Activated naive CD8-positive, alpha-beta T cell treated with anti-CD3 and anti-CD28 coated beads for 36 hours (primary cell): ENCODE results near the gene EPB41L4A. TPM values are rescaled to one million over a fixed set of nuclear protein-coding genes. Genes with fewer than 3 reads are reported as not detected.
"Not testable (repeated sequence)": the region's sequence is repeated elsewhere in the genome, so short reads cannot be mapped to it uniquely, and the experiment has no call there.

Experiments
- DNase-seq: peaks from one replicate; pipeline ENCODE4 v3.0.0; 2021
- H3K27ac Mint-ChIP-seq: one replicate; pipeline ENCODE4 v1.8.0; 2022; ENCODE audit warnings: mild to moderate bottlenecking, moderate library complexity, mixed read lengths
- H3K27me3 Mint-ChIP-seq: one replicate; pipeline ENCODE4 v1.8.0; 2022; ENCODE audit warnings: mild to moderate bottlenecking, mixed read lengths
- H3K36me3 Mint-ChIP-seq: one replicate; pipeline ENCODE4 v1.8.0; 2021; ENCODE audit warnings: mild to moderate bottlenecking, mixed read lengths
- H3K4me1 Mint-ChIP-seq: one replicate; pipeline ENCODE4 v1.8.0; 2021; ENCODE audit warnings: mixed read lengths
- H3K4me3 Mint-ChIP-seq: one replicate; pipeline ENCODE4 v1.8.0; 2022; ENCODE audit warnings: mild to moderate bottlenecking, moderate library complexity, mixed read lengths
- H3K9me3 Mint-ChIP-seq: one replicate; pipeline ENCODE4 v1.8.0; 2022; ENCODE audit warnings: mixed read lengths
- total RNA-seq, 2 experiments: library from RNA; stranded (reverse); gene quantifications; one replicate each; pipeline ENCODE4 v1.2.3, GENCODE V29; 2021

Gene EPB41L4A
- total RNA-seq, 2 experiments from 2014 or later = 0.06 TPM; not detected in 1

DNA sequence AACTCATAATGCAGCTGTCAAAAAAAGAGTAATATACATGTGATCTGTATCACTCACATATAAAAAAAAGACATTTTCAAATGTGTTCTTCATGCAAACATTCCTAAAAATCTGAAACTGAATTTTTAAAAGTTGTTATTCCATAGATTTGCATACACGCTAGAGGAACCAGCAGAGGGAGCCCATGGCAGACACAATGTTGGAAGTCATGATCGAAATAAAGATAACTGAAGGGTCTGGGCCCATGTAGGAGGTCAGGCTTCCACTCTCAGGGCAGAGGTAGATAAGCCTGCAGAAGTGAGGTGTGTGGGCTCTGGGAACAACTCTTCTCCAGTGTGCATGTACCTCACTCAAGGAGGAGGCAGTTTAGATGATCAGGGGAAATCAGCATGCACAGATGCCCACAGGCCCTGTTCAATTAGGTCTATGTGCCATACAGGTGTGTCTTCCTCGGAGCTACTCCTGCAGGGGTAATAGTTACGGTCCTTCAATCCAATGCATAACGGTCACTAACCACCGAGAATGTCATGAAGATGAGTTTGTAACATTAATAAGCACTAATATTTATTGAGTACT, 208.6 kb downstream of the EPB41L4A start:
- Mint-ChIP-seq H3K4me3 (no peak overlapping the region), H3K4me1 (peaks cover 3% of the 10 kb centered on the region), H3K27me3 (peaks cover 28% of the 10 kb centered on the region), H3K9me3 (no peaks in the 10 kb centered on the region), H3K27ac (no peak overlapping the region), H3K36me3 (no peaks in the 10 kb centered on the region)
- DNase-seq = peak; percentile 4

DNA sequence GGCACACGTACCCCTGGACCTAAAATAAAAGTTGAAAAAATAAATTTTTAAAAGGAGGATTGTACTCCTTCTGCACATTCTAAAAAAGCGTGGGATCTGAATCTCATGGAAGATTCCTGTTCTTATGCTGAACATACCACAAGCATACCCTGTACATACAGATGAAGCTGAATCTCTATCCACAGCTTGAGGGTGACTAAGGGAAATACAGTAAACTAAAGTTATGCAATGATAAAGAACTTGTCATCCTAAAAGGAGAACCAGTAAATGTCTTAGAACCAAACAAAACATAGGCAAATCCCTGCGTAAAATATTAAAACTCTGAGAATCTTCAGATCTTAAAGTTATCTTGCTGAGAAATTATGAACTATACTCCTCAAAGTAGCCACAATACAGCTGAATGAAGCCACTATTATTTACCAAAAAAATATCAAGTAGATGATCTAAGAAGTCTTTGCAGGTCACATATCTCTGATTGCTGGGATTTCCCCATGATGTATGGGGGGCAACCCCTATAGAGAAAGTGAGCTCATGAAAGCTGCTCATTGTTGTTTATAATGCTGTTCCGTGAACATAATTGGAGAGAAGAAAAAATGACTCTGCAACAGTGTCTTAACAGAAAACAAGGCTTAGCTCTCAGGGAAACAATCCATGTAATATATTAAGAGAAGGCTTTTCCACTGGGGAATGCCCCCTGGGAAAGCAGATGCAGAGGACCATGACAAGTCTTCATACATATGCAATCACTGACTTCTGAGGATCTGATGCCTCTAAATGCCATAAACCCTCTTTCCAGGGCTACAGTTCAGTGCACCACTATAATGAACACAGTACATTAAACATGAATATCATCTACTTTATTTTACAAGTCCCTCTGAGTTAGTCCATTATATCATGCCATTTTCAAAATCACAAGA, 210.1 kb downstream of the EPB41L4A start:
- Mint-ChIP-seq H3K27me3 (peaks cover 33% of the 10 kb centered on the region), H3K36me3 (no peaks in the 10 kb centered on the region), H3K4me3 (no peak overlapping the region), H3K9me3 (no peaks in the 10 kb centered on the region), H3K4me1 (peaks cover 3% of the 10 kb centered on the region), H3K27ac (no peak overlapping the region)
- DNase-seq = peak; percentile 4

DNA sequence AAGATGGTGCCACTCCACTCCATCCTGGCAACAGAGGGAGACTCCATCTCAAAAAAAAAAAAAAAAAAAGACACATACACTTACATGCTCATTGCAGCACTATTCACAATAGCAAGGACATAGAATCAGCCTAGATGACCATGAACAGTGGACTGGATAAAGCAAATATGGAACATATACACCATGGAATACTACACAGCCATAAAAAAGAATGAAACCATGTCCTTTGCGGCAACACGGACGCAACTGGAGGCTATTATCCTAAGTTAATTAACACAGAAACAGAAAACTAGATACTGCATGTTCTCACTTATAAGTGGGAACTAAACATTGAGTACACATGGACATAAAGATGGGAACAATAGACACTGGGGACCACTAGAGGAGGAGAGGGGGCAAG, 210.9 kb downstream of the EPB41L4A start:
- not testable (repeated sequence) for H3K4me1 Mint-ChIP-seq, DNase-seq, H3K9me3 Mint-ChIP-seq, H3K36me3 Mint-ChIP-seq, H3K27ac Mint-ChIP-seq, H3K4me3 Mint-ChIP-seq
- peaks cover 35% of the 10 kb centered on the region for H3K27me3 Mint-ChIP-seq

DNA sequence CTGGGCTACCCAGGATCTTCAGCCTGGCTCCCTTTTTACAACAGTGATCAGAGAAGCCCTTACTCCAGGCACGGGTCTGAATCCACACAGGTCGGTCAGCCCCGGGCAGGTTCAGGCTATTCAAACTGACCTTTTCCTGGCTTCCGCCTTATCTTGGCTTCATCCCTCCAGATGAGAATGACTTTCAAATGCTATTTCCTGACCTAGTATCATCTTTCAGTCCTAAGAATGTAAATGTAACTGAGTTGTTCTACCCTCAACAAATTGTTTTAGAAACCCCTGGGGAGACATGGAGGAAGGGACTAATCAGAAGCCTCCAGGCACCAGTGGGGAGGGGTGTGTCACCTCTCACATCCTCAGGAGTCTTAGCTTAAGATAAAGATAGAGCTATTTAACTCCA, 213.2 kb downstream of the EPB41L4A start:
- Mint-ChIP-seq H3K27me3 (peaks cover 34% of the 10 kb centered on the region), H3K27ac (no peak overlapping the region), H3K4me3 (no peak overlapping the region), H3K36me3 (no peaks in the 10 kb centered on the region), H3K4me1 (peaks cover 3% of the 10 kb centered on the region), H3K9me3 (no peaks in the 10 kb centered on the region)
- DNase-seq = no peak

DNA sequence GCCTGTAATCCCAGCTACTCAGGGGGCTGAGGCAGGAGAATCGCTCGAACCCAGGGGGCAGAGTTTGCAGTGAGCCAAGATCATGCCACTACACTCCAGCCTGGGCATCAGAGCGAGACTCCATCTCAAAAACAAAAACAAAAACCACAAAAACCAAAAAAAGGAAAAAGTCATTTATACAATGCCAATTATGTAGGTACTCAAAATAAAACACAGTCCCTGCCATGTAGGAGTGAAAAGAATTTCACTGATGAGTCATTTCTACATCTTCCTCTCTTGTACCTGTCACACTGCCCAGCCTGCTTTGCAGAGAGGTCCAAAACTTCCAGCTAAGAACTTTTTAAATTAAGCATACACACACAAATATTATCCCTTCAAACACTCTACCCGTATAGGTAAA, 215.8 kb downstream of the EPB41L4A start:
- Mint-ChIP-seq H3K9me3 (no peaks in the 10 kb centered on the region), H3K4me1 (no peaks in the 10 kb centered on the region), H3K36me3 (no peaks in the 10 kb centered on the region), H3K27me3 (peaks cover 41% of the 10 kb centered on the region), H3K4me3 (no peak overlapping the region), H3K27ac (no peak overlapping the region)
- no peak for DNase-seq

DNA sequence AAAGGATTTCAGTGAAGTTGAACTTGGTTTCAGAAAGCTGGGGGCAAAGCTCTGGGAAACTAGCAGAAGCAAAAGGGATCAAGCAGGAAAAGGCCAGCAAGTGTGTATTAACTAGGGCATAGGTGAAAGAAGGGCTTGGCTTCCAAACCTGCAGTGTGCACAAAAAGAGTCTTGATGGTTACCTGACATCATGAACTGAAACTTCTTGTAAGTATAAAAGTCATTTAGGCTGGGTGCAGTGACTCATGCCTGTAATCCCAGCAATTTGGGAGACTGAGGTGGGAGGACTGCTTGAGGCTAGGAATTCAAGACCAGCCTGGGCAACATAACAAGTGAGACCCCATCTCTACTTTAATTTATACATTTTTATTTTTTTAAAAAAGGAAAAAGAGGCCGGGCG, 216.4 kb downstream of the EPB41L4A start:
- no peak for DNase-seq
- no peaks in the 10 kb centered on the region for H3K4me1 Mint-ChIP-seq
- H3K4me3 Mint-ChIP-seq = no peak overlapping the region
- no peak overlapping the region for H3K27ac Mint-ChIP-seq
- no peaks in the 10 kb centered on the region for H3K36me3 Mint-ChIP-seq
- peaks cover 40% of the 10 kb centered on the region for H3K27me3 Mint-ChIP-seq
- H3K9me3 Mint-ChIP-seq = no peaks in the 10 kb centered on the region

DNA sequence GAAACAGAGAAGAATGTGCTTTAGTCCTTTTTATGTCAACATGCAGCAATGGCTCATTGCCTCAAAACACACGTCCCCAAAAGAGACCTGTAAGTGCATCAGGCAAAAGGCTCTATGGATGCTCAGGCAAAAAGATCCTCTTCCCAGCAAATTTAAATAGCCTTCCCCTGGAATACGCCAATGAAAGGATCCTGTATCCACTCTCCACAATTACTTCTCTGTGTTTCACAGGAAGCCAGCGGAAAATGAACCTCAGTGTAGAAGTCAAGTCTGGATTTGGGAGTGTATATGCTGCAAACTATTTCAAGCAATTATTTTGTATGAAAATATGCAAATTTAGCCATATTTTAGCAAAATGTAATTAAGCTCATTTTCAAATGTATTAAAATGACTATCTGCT, 217.9 kb downstream of the EPB41L4A start:
- Mint-ChIP-seq H3K4me1 (no peaks in the 10 kb centered on the region), H3K9me3 (no peaks in the 10 kb centered on the region), H3K27me3 (peaks cover 30% of the 10 kb centered on the region), H3K27ac (no peak overlapping the region), H3K36me3 (no peaks in the 10 kb centered on the region), H3K4me3 (no peak overlapping the region)
- no peak for DNase-seq

DNA sequence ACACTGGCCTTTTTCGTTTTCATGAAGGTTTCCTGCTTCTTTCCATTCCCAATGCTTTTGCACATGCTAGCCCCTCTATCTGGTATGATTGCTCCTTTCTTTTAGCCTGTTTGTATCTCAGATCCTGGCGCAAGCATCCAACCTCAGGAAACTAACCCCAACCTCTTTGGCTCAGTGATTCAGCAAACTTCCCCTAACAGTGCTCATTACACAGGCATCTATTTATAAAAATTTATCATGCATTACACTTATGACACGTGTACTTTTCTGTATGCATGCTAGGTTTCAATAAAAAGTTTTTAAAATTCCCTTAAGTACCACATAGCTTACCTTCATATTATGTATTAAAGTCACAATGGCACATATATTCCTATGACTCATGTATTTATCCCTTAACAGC, 218.9 kb downstream of the EPB41L4A start:
- Mint-ChIP-seq H3K27me3 (peaks cover 30% of the 10 kb centered on the region), H3K4me1 (no peaks in the 10 kb centered on the region)

DNA sequence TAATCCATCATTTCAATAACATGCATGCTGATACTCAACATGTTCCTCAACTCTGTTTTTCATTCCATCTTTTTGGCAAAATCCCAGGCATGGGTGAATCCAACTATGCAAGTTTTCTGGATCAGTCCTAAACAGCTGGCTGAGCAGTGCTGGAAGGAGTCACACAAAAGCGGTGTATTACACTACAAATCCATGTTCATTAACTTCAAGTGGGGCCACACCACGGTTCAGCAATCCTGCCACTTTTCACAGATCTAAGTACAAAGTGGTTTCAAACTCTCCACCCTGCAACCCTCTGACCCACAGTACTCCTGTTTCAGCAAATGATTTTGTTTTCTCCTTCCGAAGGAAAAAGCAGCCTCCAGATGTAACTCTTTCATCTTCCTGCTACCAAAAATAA, 222.5 kb downstream of the EPB41L4A start:
- H3K36me3 Mint-ChIP-seq = no peaks in the 10 kb centered on the region

More for the DNA sequence above, 218.9 kb downstream of the EPB41L4A start:
- no peak overlapping the region for H3K4me3 Mint-ChIP-seq
- no peaks in the 10 kb centered on the region for H3K36me3 Mint-ChIP-seq
- no peak for DNase-seq
- no peaks in the 10 kb centered on the region for H3K9me3 Mint-ChIP-seq
- H3K27ac Mint-ChIP-seq = no peak overlapping the region

DNA sequence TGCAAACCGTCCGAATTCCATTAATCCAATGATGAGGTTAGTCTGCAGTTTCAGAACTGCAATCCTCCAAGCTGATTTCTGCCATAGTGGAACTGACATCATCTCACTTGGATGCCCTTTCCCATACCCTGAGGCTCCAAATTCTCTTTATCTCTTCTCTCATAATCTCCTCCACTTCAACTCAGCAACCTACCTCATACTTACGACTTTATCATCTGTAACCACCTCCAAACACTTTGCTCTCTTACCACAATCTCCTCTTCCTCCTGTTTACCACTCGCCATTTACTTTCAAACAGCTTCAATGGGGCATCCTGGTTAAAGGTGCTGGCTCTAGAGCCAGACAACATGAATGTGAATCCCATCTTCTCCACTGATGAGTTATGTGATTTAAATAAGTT, 223.2 kb downstream of the EPB41L4A start:
- DNase-seq = no peak
- Mint-ChIP-seq H3K27ac (no peak overlapping the region), H3K27me3 (peaks cover 13% of the 10 kb centered on the region), H3K9me3 (no peaks in the 10 kb centered on the region), H3K4me3 (no peak overlapping the region), H3K36me3 (no peaks in the 10 kb centered on the region), H3K4me1 (no peaks in the 10 kb centered on the region)

More for the DNA sequence above, 222.5 kb downstream of the EPB41L4A start:
- Mint-ChIP-seq H3K4me1 (no peaks in the 10 kb centered on the region), H3K27me3 (peaks cover 14% of the 10 kb centered on the region), H3K9me3 (no peaks in the 10 kb centered on the region), H3K27ac (no peak overlapping the region), H3K4me3 (no peak overlapping the region)
- DNase-seq = no peak

DNA sequence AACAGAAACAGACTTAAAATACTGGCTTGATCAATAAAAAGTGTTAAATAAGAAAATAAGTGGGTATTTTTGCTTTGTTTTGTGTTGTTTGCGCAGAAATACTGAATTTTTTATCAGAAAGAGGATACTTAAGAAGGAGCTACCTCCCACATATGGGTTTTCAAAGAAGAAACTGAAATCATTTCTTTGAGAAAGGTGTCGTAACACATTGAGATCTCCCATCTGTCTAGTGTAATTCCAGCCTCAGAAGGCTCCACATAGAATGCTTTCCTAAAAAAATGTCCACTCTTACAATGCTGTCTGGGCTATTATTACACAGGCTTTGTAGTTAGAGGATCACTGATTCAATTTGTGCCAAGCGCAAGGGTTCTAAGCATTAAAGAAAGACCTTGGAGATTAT, 226.2 kb downstream of the EPB41L4A start:
- no peak overlapping the region for H3K27ac Mint-ChIP-seq
- no peak overlapping the region for H3K4me3 Mint-ChIP-seq
- no peaks in the 10 kb centered on the region for H3K4me1 Mint-ChIP-seq
- no peak for DNase-seq
- H3K36me3 Mint-ChIP-seq = no peaks in the 10 kb centered on the region
- no peaks in the 10 kb centered on the region for H3K9me3 Mint-ChIP-seq
- peaks cover 22% of the 10 kb centered on the region for H3K27me3 Mint-ChIP-seq

DNA sequence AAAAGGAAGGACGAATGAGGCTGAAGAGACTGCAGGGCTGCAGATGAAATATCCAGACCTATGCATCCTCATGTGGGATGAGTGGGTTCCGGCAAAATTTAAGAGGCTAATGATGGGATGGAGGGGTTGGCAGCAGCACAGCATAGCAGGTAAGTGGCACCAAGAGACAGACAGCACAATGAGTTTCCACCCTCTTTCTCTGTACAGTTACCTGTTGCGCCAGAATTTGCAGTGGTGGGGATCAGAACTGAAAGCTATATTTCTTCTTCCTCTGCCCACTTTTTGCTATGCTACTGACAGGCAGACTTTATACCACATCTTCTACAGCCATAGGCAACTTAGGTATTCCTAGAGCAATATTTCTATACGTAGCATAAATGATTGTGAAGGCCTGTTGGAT, 227.0 kb downstream of the EPB41L4A start:
- Mint-ChIP-seq H3K4me1 (no peaks in the 10 kb centered on the region), H3K36me3 (no peaks in the 10 kb centered on the region), H3K27me3 (peaks cover 28% of the 10 kb centered on the region), H3K27ac (no peak overlapping the region), H3K9me3 (no peaks in the 10 kb centered on the region), H3K4me3 (no peak overlapping the region)
- no peak for DNase-seq

DNA sequence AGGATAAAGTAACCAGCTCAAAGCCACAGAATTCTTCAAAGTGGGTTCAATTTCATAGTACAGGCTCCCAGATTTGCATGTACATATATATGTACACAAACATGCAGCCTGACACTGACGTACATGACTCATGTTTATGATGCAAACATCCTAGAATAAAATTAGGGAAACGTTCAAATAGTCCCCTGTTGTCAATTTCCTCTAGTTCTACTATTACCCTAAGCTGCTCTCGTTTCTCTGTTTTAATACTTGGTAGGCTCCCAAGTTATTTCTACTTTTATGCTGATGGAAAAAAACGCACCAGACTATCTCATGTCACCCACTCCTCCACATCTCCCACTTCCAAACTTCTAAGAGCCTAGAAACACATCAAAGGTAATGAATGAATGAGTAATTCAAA, 229.7 kb downstream of the EPB41L4A start:
- H3K27ac Mint-ChIP-seq = no peak overlapping the region
- H3K27me3 Mint-ChIP-seq = peaks cover 35% of the 10 kb centered on the region
- no peaks in the 10 kb centered on the region for H3K4me1 Mint-ChIP-seq
- no peak for DNase-seq
- H3K4me3 Mint-ChIP-seq = no peak overlapping the region
- no peaks in the 10 kb centered on the region for H3K36me3 Mint-ChIP-seq
- no peaks in the 10 kb centered on the region for H3K9me3 Mint-ChIP-seq

DNA sequence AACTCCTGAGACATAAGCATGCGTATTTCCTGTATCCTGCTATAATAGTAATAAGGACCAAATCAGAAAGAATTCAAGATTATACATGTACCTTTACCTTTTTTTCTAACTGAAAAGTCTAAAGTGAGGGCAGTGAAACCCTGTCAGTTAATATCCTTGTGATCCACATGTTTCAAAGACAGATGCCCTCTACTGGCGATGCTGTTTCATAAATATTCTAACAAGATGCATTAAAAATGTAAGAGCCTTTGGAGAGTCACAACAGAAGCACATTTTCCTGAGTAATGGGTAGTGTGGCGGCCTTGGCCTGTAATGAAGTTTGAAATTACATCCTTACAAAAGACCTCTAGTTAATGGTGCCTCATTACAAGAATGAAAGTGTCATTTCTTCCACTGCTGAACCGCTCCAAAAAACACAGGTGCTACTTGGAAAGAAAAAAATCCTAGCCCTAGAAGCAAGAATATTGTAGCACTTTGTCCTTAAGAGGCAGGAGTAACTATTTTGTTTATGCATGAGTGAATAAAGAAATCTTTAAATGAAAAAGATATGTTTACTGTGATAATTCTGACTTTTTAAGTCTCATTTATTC, 232.6 kb downstream of the EPB41L4A start:
- Mint-ChIP-seq H3K9me3 (no peaks in the 10 kb centered on the region), H3K27me3 (peaks cover 43% of the 10 kb centered on the region), H3K36me3 (no peaks in the 10 kb centered on the region), H3K4me3 (no peak overlapping the region), H3K4me1 (peaks cover 2% of the 10 kb centered on the region), H3K27ac (no peak overlapping the region)
- DNase-seq = no peak

DNA sequence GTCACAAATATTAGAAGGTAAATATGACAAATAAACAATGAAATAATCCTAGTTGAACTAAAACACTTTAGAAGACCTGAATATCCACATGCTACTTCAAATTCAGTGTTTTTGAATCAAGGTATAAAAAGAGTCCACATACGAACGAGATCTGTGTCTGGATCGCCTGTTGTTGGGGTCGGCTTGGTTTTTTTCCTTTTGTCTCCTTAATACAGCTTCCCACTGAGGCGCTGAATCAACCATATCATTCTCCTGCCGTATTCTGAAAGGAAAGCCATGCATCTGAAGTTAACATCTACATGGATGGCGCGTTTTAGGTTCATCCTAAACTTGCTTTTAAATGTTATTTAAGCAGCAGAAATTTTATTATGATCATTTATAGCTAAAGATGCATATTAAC, 235.2 kb downstream of the EPB41L4A start:
- Mint-ChIP-seq H3K27me3 (peaks cover 41% of the 10 kb centered on the region), H3K36me3 (no peaks in the 10 kb centered on the region), H3K27ac (no peak overlapping the region), H3K4me3 (no peak overlapping the region), H3K9me3 (no peaks in the 10 kb centered on the region), H3K4me1 (peaks cover 2% of the 10 kb centered on the region)
- DNase-seq = no peak
